ENCODE measurements around the gene DDX31. TPM values are rescaled to one million over a fixed set of nuclear protein-coding genes. Genes with fewer than 3 reads are reported as not detected.

The DDX31 gene
- total RNA-seq, 1 experiment from 2014 or later: 28.4 TPM

- Histone ChIP-seq H3K23me2 (ENCODE audit: insufficient read length, low read depth, low read length, poor library complexity, severe bottlenecking) (peaks cover 14% of the 10 kb centered on the region), H3K18ac (ENCODE audit: insufficient read length, low read depth, low read length) (no peak overlapping the region), H2AFZ (ENCODE audit: low read length) (no peak overlapping the region), H2BK120ac (ENCODE audit: low read depth, low read length, poor library complexity, severe bottlenecking) (no peak overlapping the region), H4K91ac (ENCODE audit: insufficient read length, low read depth, low read length) (no peak overlapping the region), H2BK20ac (ENCODE audit: low read depth, low read length, poor library complexity, severe bottlenecking) (no peak overlapping the region), H3K9ac (ENCODE audit: extremely low read depth, insufficient read length, low read length) (no peak overlapping the region), H3K4me2 (ENCODE audit: insufficient read depth, insufficient read length, low read length) (no peak overlapping the region), H3K23ac (ENCODE audit: insufficient read length, low read depth, low read length) (no peak overlapping the region), H3K79me1 (ENCODE audit: insufficient read depth, low read depth, low read length, poor library complexity, severe bottlenecking) (no peaks in the 10 kb centered on the region), H3K79me2 (ENCODE audit: insufficient read depth, low read length) (no peaks in the 10 kb centered on the region), H3K27ac (ENCODE audit: insufficient read length, low read depth, low read length) (no peak overlapping the region), H3K4me1 (ENCODE audit: insufficient read depth, low read length) (peaks cover 2% of the 10 kb centered on the region; the same call in 1 of the 2 replicates), H3K4ac (ENCODE audit: low read depth, low read length) (no peak overlapping the region), H3T11ph (ENCODE audit: low read length) (no peak overlapping the region), H2BK5ac (ENCODE audit: insufficient read length, low read length) (no peak overlapping the region), H2BK15ac (ENCODE audit: low read depth, low read length) (no peak overlapping the region), H3K14ac (ENCODE audit: insufficient read depth, low read length) (no peak overlapping the region), H2BK12ac (ENCODE audit: insufficient read length, low read depth, low read length) (no peak overlapping the region), H4K5ac (ENCODE audit: insufficient read length, low read depth, low read length) (no peak overlapping the region), H3K9me3 (ENCODE audit: control insufficient read depth, low read depth, low read length) (no peaks in the 10 kb centered on the region), H3K56ac (ENCODE audit: insufficient read length, low read depth, low read length) (no peak overlapping the region), H4K20me1 (ENCODE audit: control insufficient read depth, insufficient read depth, insufficient read length) (peaks cover 3% of the 10 kb centered on the region), H3K27me3 (ENCODE audit: insufficient read depth, low read length) (peaks cover 94% of the 10 kb centered on the region), H2AK5ac (ENCODE audit: insufficient read length, low read length) (no peak overlapping the region), H4K8ac (replicated peaks; ENCODE audit: insufficient read length, low read depth, low read length) (no peak overlapping the region)
- Mint-ChIP-seq H3K4me1 (peaks cover 29 to 60% of the 10 kb centered on the region in 2 experiments), H3K27me3 (ENCODE audit: low read depth) (peaks cover 100% of the 10 kb centered on the region), H3K4me3 (peak overlapping the region in 1 of 2 experiments; percentile 44; a peak in 1 of 5 replicates), H3K27ac (no peak overlapping the region), H3K9me3 (peaks cover 4 to 7% of the 10 kb centered on the region in 2 experiments; a peak in 4 of 5 replicates), H3K36me3 (ENCODE audit: insufficient read depth in 1 of 3, low read depth in 3 of 3) (no peaks in the 10 kb centered on the region)
- TF ChIP-seq CTCF (conservative IDR thresholded peaks at IDR 0.05): no peak
- no CpG with 5 or more reads among the region's 37 CpGs for WGBS (ENCODE audit: extremely low coverage, insufficient read length, low lambda C conversion rate)
- no peak for DNase-seq
Measured at GRCh38 chr9:132582786-132583583, 86.8 kb downstream of the DDX31 start.
